ENCODE results near the gene HSPBAP1. TPM values are rescaled to one million over a fixed set of nuclear protein-coding genes. Genes with fewer than 3 reads are reported as not detected.

Gene HSPBAP1
- total RNA-seq, 1 donor from 2014 or later = 8.7 TPM

DNA sequence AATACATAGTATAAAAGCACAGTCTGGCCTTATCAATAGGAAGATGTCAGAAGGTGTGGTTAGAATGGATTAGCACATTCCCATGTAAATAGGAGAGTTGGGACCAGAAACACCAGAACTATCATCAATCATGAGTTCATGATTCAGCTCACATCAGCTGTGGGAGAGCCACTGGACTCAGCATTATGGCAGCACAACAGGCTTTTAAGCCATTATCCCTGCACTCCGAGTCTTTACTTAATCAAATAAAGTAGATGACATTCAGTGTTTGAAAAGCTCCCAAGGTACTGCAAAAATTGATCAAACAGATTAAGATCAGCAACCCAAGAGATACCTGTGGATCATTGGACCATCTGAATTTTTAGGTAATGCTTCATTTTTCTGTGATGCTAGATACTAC, 88.3 kb downstream of the HSPBAP1 start:
- H3K27me3 Mint-ChIP-seq = no peaks in the 10 kb centered on the region
- peaks cover 77% of the 10 kb centered on the region for H3K36me3 Mint-ChIP-seq (ENCODE audit: low read depth)
- intact Hi-C loops (cut with micrococcal nuclease) = no loop called here
- H3K27ac Mint-ChIP-seq = no peak overlapping the region
- peaks cover 10% of the 10 kb centered on the region for H3K9me3 Mint-ChIP-seq
- no peak for DNase-seq
- H3K4me3 Mint-ChIP-seq = no peak overlapping the region
- H3K4me1 Mint-ChIP-seq = peaks cover 37% of the 10 kb centered on the region

DNA sequence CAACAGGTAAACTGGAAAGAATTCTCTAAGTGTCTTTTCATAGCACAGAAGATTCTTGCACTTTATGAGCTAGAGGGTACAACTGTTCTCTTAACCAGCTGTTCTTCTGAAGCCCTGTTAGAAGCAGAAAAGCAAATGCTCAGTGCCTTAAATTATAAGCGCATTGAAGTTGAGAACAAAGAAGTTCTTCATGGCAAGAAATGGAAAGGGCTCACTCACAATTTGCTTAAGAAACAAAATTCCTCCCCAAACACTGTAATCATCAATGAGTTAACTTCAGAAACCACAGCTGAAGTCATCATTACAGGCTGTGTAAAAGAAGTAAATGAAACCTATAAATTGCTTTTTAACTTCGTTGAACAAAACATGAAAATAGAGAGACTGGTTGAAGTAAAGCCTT, 93.4 kb downstream of the HSPBAP1 start:
- Mint-ChIP-seq H3K4me3 (no peak overlapping the region), H3K27me3 (no peaks in the 10 kb centered on the region), H3K4me1 (peaks cover 31% of the 10 kb centered on the region), H3K27ac (no peak overlapping the region), H3K9me3 (no peaks in the 10 kb centered on the region), H3K36me3 (ENCODE audit: low read depth) (peaks cover 78% of the 10 kb centered on the region)
- intact Hi-C loops (cut with micrococcal nuclease) = no loop called here
- no peak for DNase-seq

DNA sequence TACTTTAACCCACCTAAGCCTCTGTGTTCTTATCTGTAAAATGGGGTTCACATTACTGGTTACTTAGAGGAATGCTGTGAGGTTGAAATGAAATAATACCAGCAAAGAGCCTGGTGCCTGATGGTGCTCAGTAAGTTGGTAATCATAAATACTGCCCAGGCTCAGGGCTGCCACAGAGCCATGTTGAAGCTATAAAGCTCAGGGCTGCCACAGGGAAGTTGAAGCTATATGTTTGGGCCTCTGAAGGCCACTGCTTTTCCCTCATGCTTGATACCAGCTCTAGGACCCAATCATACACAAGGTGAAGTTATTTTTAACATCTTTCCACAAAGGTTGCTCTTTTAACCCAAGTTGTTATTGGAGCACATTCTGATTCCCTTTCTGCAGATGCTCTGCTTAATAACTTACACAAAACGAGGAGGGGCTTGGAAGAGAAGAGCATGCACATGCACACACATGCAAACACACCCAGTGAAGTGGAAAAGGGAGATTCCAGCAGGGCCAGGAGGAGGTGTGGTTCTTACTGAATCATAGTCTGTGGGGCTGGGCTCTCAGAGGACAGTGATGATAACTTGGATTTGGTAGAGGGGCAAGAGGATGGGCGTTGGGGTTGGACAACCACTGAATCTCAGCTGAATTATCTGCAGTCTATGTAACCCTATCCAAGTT, 95.5 kb downstream of the HSPBAP1 start:
- Mint-ChIP-seq H3K9me3 (no peaks in the 10 kb centered on the region), H3K4me3 (no peak overlapping the region), H3K36me3 (ENCODE audit: low read depth) (peaks cover 77% of the 10 kb centered on the region), H3K27me3 (no peaks in the 10 kb centered on the region), H3K27ac (no peak overlapping the region), H3K4me1 (peaks cover 33% of the 10 kb centered on the region)
- DNase-seq = no peak
- intact Hi-C loops (cut with micrococcal nuclease) = no loop called here

DNA sequence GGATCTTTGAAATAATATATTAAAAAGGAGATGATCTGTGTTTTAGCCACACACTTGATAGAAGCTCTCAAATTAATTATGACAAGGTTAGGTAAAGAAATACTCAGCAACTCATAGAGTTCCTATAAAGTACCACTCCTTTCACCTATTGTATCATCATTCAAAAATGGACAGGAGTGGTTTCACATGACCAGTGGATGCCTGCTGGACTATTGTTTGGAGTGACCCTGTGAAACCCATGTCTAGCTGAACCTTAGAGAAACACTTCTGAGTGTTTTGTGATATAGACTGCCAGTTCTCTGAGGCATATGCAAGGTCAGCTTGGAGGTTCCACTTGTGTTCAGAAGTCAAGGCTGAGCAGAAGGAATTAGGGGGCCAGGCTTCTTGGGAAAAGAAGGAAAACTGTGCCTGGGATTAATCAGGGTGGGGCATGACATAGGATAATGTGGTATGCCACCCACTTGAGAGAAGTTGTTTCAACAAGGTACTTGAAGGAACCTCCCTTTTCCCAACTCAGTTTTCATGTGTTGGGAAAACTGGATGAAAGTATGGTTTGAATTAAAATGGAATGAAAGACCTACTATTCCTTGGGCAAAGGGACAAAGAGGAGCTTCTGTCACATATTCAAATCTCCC, 97.6 kb downstream of the HSPBAP1 start:
- DNase-seq = no peak
- Mint-ChIP-seq H3K27ac (no peak overlapping the region), H3K27me3 (no peaks in the 10 kb centered on the region), H3K9me3 (no peaks in the 10 kb centered on the region), H3K4me3 (no peak overlapping the region), H3K36me3 (ENCODE audit: low read depth) (peaks cover 82% of the 10 kb centered on the region), H3K4me1 (peaks cover 32% of the 10 kb centered on the region)
- intact Hi-C loops (cut with micrococcal nuclease) = no loop called here

DNA sequence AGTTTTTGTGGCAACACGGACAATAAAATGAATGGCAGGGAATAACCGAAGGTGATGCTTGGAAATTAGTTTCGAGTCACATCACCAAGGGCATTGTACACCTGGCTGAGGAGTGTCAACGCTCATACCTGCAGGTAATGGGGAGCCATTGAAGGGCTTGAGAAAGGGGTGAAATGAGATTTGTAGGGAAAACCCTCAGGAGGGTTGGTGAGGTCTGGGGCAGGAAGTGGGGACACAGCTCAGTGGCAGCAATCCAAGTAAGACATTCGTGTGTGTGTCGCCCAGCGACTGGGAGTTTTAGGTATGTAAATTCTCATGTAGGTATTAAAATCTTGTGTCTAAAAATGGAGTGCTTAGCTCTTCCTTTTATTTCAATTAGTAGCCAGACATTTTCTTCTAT, 98.7 kb downstream of the HSPBAP1 start:
- Mint-ChIP-seq H3K4me1 (peaks cover 31% of the 10 kb centered on the region), H3K27me3 (no peaks in the 10 kb centered on the region), H3K36me3 (ENCODE audit: low read depth) (peaks cover 74% of the 10 kb centered on the region), H3K4me3 (no peak overlapping the region), H3K9me3 (no peaks in the 10 kb centered on the region), H3K27ac (peak overlapping the region; percentile 9)
- no peak for DNase-seq
- intact Hi-C loops (cut with micrococcal nuclease) = no loop called here

DNA sequence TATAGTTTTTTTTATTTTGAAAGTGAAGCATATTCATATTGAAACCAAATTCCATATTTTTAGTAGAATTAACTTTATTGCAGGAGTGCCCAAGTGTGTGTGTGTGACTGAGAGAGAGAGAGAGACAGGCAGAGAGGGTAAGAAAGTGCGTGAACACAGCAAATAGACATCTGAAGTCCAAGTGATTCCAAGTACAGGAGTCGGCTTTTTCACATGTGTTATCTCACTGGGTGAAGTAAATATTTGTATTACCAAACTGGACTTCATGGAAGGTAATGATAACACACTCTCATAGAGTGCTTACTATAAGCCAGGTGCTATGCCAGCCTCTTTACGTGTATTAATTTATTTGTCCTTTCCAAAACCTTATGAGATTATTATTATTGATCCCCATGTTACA, 101.0 kb downstream of the HSPBAP1 start:
- Mint-ChIP-seq H3K36me3 (ENCODE audit: low read depth) (peaks cover 66% of the 10 kb centered on the region), H3K4me3 (no peak overlapping the region)

DNA sequence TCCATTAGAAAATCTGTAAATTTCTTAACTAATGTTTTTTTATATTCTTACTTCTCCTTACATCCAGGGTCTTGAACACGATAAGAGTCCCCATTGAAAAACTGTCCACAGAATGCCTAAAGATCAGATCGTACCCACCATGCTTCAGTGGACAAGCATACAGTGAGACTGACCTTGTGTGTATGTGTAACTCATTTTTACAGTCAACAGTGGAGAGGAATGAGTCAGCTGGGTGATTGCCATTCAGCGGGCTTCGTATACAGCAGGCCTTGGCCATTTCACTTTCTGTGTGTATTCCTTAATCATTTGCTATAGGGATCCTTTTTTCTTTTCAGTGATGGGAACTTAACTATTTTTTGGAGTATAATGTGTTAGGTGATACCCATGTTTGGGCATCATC, 102.4 kb downstream of the HSPBAP1 start:
- Mint-ChIP-seq H3K27me3 (no peaks in the 10 kb centered on the region), H3K27ac (no peak overlapping the region), H3K36me3 (ENCODE audit: low read depth) (peaks cover 56% of the 10 kb centered on the region), H3K9me3 (no peaks in the 10 kb centered on the region), H3K4me1 (peaks cover 38% of the 10 kb centered on the region), H3K4me3 (no peak overlapping the region)
- DNase-seq = no peak
- intact Hi-C loops (cut with micrococcal nuclease) = no loop called here

More for the DNA sequence above, 101.0 kb downstream of the HSPBAP1 start:
- H3K27ac Mint-ChIP-seq = no peak overlapping the region
- H3K27me3 Mint-ChIP-seq = no peaks in the 10 kb centered on the region
- intact Hi-C loops (cut with micrococcal nuclease) = no loop called here
- no peak for DNase-seq
- peaks cover 31% of the 10 kb centered on the region for H3K4me1 Mint-ChIP-seq
- no peaks in the 10 kb centered on the region for H3K9me3 Mint-ChIP-seq

DNA sequence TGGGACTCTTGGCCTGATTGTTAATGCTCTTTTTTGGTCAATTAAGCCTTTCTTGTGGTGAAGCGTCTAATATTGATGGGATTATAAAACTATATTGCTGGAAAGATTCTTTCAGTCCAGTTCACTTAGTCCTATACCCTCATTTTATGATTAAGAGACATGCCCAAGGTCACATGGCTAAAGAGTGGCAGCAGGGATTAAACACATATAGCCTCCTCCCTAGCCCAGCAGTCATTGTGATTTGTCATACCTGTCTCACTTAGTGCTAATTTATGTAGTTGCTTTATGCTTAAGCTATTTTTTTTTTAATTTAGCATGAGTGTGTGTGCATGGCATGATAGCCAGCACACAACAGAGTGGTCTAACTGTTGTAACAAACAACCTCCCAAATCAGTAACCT, 103.5 kb downstream of the HSPBAP1 start:
- no peaks in the 10 kb centered on the region for H3K27me3 Mint-ChIP-seq
- H3K27ac Mint-ChIP-seq = peak overlapping the region; percentile 10
- peaks cover 38% of the 10 kb centered on the region for H3K4me1 Mint-ChIP-seq
- H3K36me3 Mint-ChIP-seq (ENCODE audit: low read depth) = peaks cover 53% of the 10 kb centered on the region
- intact Hi-C loops (cut with micrococcal nuclease) = no loop called here
- H3K9me3 Mint-ChIP-seq = no peaks in the 10 kb centered on the region
- no peak overlapping the region for H3K4me3 Mint-ChIP-seq
- no peak for DNase-seq

Other genes starting within 250 kb of the HSPBAP1 start
- gene PARP9, start 229.5 kb downstream of the HSPBAP1 start, total RNA-seq = 45.7 and 47.9 TPM in 2 replicates
- gene DTX3L, start 229.5 kb downstream of the HSPBAP1 start, total RNA-seq = 39.8 and 43.7 TPM in 2 replicates
- 10.8 and 12.1 TPM in 2 replicates for gene PARP15, start 216.2 kb downstream of the HSPBAP1 start, total RNA-seq
- gene PARP14, start 113.0 kb downstream of the HSPBAP1 start, total RNA-seq = 64.6 and 65.6 TPM in 2 replicates
- gene SLC49A4, start 1.2 kb upstream of the HSPBAP1 start, total RNA-seq = 1.4 and 1.5 TPM in 2 replicates
- not detected in 2 replicates for gene SEMA5B, start 233.9 kb upstream of the HSPBAP1 start, total RNA-seq

Measured in activated CD4-positive, alpha-beta T cell treated with anti-CD3 and anti-CD28 coated beads, Interleukin-2, amount 10 ng/mL, durations not matched to agents 24 days and 14 days (primary cell).